HCT116 (cell line): ENCODE results near the gene MUSK. TPM values are rescaled to one million over a fixed set of nuclear protein-coding genes. Genes with fewer than 3 reads are reported as not detected.

Experiments used
- ATAC-seq: fragments of 200-7000 bp; cut with Tn5 transposase; 2 replicates; pipeline ENCODE4 v1.9.1; 2020; ENCODE audit warnings: mild to moderate bottlenecking, moderate library complexity
- BruUV-seq: library from RNA; stranded (reverse); fragments of 400-500 nt; replicated peaks from 2 replicates; lab custom pipeline; 2021; lab: Mats Ljungman, UMichigan
- CTCF ChIA-PET: fragments of 300-600 bp; sonication (Branson Sonifier 250); formaldehyde crosslinking; loops from one replicate; lab custom pipeline; 2021; ENCODE audit warnings: antibody characterized with exemption; lab: Charles Lee
- POLR2A ChIA-PET: fragments of 300-600, 350-600 bp; sonication (Branson Sonifier 250); formaldehyde crosslinking; loops from one replicate; lab custom pipeline; 2021; ENCODE audit warnings: antibody characterized with exemption; lab: Charles Lee
- RAD21 ChIA-PET, 2 experiments: fragments of 300-600 bp; sonication (Branson Sonifier 250); formaldehyde crosslinking; loops; one replicate each; lab custom pipeline; 2023; ENCODE audit warnings: low total read pairs in 2 of 2; ENCODE audit not compliant: uncharacterized antibody in 2 of 2, unreplicated experiment in 2 of 2, low non-redundant PET in 1 of 2; lab: Charles Lee
- DNase-seq: peaks from one replicate; pipeline ENCODE4 v3.0.0-alpha.2; 2010; ENCODE audit warnings: low read depth, low spot score
- H2AFZ ChIP-seq: fragments of 200-600 bp; shearing (Covaris generic), sonication (generic); 2 replicates; pipeline ENCODE4 v1.6.1; 2017; ENCODE audit warnings: low read depth, mixed run types, mixed read lengths, antibody characterized with exemption, low read length; ENCODE audit not compliant: poor library complexity, severe bottlenecking
- H3K27ac ChIP-seq: 2 replicates; pipeline ENCODE4 v1.5.1; 2012; ENCODE audit warnings: low read depth, low read length
- H3K27me3 ChIP-seq: fragments of 200-600 bp; sonication (generic); 2 replicates; pipeline ENCODE4 v1.6.1; 2016; ENCODE audit warnings: mixed run types, low read length, mixed read lengths; ENCODE audit not compliant: insufficient read depth
- H3K36me3 ChIP-seq, 2 experiments: fragments of 200-500 bp in 1 of 2; fragments of 200-600 bp in 1 of 2; sonication (Bioruptor generic) in 1 of 2; sonication (generic) in 1 of 2; 2 replicates each; pipeline versions ENCODE4 v1.5.1 to v1.6.1; 2014 to 2016; ENCODE audit warnings: low read length in 2 of 2, inconsistent platforms in 1 of 2, mixed read lengths in 1 of 2, mixed run types in 1 of 2; ENCODE audit not compliant: insufficient read depth in 2 of 2, control insufficient read depth in 1 of 2
- H3K4me1 ChIP-seq, 2 experiments: fragments of 200-600 bp in 1 of 2; sonication (generic) in 1 of 2; 2 replicates each; pipeline versions ENCODE4 v1.5.1 to v1.6.1; 2012 to 2017; ENCODE audit warnings: low read length in 2 of 2, inconsistent platforms in 1 of 2, mild to moderate bottlenecking in 1 of 2, mixed read lengths in 1 of 2, mixed run types in 1 of 2, moderate library complexity in 1 of 2; ENCODE audit not compliant: insufficient read depth in 2 of 2, control insufficient read depth in 1 of 2
- H3K4me2 ChIP-seq: fragments of 200-600 bp; sonication (generic); 2 replicates; pipeline ENCODE4 v1.6.1; 2017; ENCODE audit warnings: mixed run types, low read length, mixed read lengths
- H3K4me3 ChIP-seq, 2 experiments: fragments of 200-600 bp in 1 of 2; sonication (generic) in 1 of 2; replicated peaks in 1 of 2; 2 replicates each; pipeline ENCODE4 v1.5.1; 2011 to 2016; ENCODE audit warnings: low read length in 2 of 2, control low read depth in 1 of 2, low read depth in 1 of 2, mild to moderate bottlenecking in 1 of 2, mixed read lengths in 1 of 2, mixed run types in 1 of 2
- H3K79me2 ChIP-seq: fragments of 200-600 bp; sonication (generic); 2 replicates; pipeline ENCODE4 v1.6.1; 2017; ENCODE audit warnings: mild to moderate bottlenecking, mixed run types, low read length, moderate library complexity, mixed read lengths; ENCODE audit not compliant: insufficient read depth
- H3K9ac ChIP-seq: fragments of 200-600 bp; sonication (generic); 2 replicates; pipeline ENCODE4 v1.6.1; 2016; ENCODE audit warnings: low read length, mixed read lengths
- H3K9me2 ChIP-seq: fragments of 200-600 bp; sonication (generic), shearing (Covaris generic); 2 replicates; pipeline ENCODE4 v1.6.1; 2017; ENCODE audit warnings: mixed run types, mild to moderate bottlenecking, moderate library complexity; ENCODE audit not compliant: insufficient read depth
- H3K9me3 ChIP-seq, 2 experiments: fragments of 200-500 bp in 1 of 2; fragments of 200-600 bp in 1 of 2; sonication (Bioruptor generic) in 1 of 2; sonication (generic) in 1 of 2; 2 replicates each; pipeline ENCODE4 v1.6.1; 2014 to 2017; ENCODE audit warnings: low read length in 2 of 2, mixed read lengths in 2 of 2, inconsistent platforms in 1 of 2, low read depth in 1 of 2, mild to moderate bottlenecking in 1 of 2, mixed run types in 1 of 2, moderate library complexity in 1 of 2; ENCODE audit not compliant: control insufficient read depth in 1 of 2, insufficient read depth in 1 of 2
- H4K20me1 ChIP-seq: fragments of 200-600 bp; sonication (generic), shearing (Covaris generic); 2 replicates; pipeline ENCODE4 v1.6.1; 2017; ENCODE audit warnings: mixed run types, mild to moderate bottlenecking, moderate library complexity; ENCODE audit not compliant: insufficient read depth
- CBX3 ChIP-seq: IDR thresholded peaks from 2 replicates; pipeline ENCODE4 v1.6.1; 2012; ENCODE audit warnings: low read depth
- EGR1 ChIP-seq: IDR thresholded peaks from 2 replicates; pipeline ENCODE4 v1.6.1; 2012; ENCODE audit warnings: low read depth
- EZH2 ChIP-seq: fragments of 200-600 bp; sonication (generic); IDR thresholded peaks from 2 replicates; pipeline ENCODE4 v1.6.1; 2017; ENCODE audit warnings: antibody characterized with exemption, mixed run types
- EZH2phosphoT487 ChIP-seq: fragments of 200-600 bp; IDR thresholded peaks from 2 replicates; pipeline ENCODE4 v1.6.1; 2018; ENCODE audit warnings: antibody characterized with exemption, borderline replicate concordance
- FOSL1 ChIP-seq: IDR thresholded peaks from 2 replicates; pipeline ENCODE4 v1.6.1; 2012; ENCODE audit warnings: low read depth
- JUND ChIP-seq: IDR thresholded peaks from 2 replicates; pipeline ENCODE4 v1.6.1; 2012
- POLR2A ChIP-seq: IDR thresholded peaks from 2 replicates; pipeline ENCODE4 v1.7.0; 2011; ENCODE audit warnings: borderline replicate concordance; ENCODE audit not compliant: insufficient read depth, insufficient read length; ENCODE audit errors: extremely low read depth
- POLR2AphosphoS5 ChIP-seq: IDR thresholded peaks from 2 replicates; pipeline ENCODE4 v1.6.1; 2011; ENCODE audit warnings: mild to moderate bottlenecking, low read depth, low read length, moderate library complexity
- RAD21 ChIP-seq: IDR thresholded peaks from 2 replicates; pipeline ENCODE4 v1.6.1; 2012; ENCODE audit warnings: low read depth, mild to moderate bottlenecking
- REST ChIP-seq: IDR thresholded peaks from 2 replicates; pipeline ENCODE4 v1.6.1; 2012; ENCODE audit warnings: low read depth
- SIN3A ChIP-seq: IDR thresholded peaks from 2 replicates; pipeline ENCODE4 v1.6.1; 2012; ENCODE audit warnings: low read depth
- SP1 ChIP-seq: IDR thresholded peaks from 2 replicates; pipeline ENCODE4 v1.6.1; 2012; ENCODE audit warnings: low read depth
- SRF ChIP-seq: IDR thresholded peaks from 2 replicates; pipeline ENCODE4 v1.6.1; 2012; ENCODE audit warnings: low read depth
- ZNF274 ChIP-seq: fragments of 200-500 bp; sonication (Bioruptor generic); IDR thresholded peaks from 2 replicates; pipeline ENCODE4 v1.6.1; 2014; ENCODE audit warnings: mild to moderate bottlenecking, low read depth, low read length, inconsistent platforms
- intact Hi-C: fragments of 100-400 bp; cut with micrococcal nuclease; formaldehyde crosslinking; loops from 2 replicates; pipeline ENCODE4 v1.10.0; 2022
- total RNA-seq: library from RNA; stranded (reverse); gene quantifications from one replicate; pipeline ENCODE4 v1.2.1, GENCODE V29; 2021; ENCODE audit not compliant: unreplicated experiment
- TF ChIP-seq, protein P1 (sequence below), 3 experiments: fragments of 200-600 bp in 1 of 3; sonication (generic) in 1 of 3; IDR thresholded peaks in 2 of 3; conservative IDR thresholded peaks in 1 of 3; 2 replicates each; pipeline ENCODE4 v1.5.1; 2012 to 2017; ENCODE audit warnings: low read depth in 2 of 3, low read length in 2 of 3, antibody characterized with exemption in 1 of 3, borderline replicate concordance in 1 of 3, control low read depth in 1 of 3, mild to moderate bottlenecking in 1 of 3, mixed read lengths in 1 of 3, mixed run types in 1 of 3, moderate library complexity in 1 of 3; ENCODE audit not compliant: insufficient read depth in 1 of 3

MUSK gene
- total RNA-seq, 1 experiment from 2014 or later: not detected

- no peak overlapping the region for H3K4me2 ChIP-seq
- ChIA-PET CTCF (interaction anchor here (1.6 kb wide), 1 partner anchor 436 kb away, joined by 8 read pairs; no protein-coding TSS in a partner anchor), RAD21 (no interaction called here), POLR2A (no interaction called here)
- H3K9ac ChIP-seq: no peak overlapping the region
- no peak overlapping the region for H2AFZ ChIP-seq
- TF ChIP-seq EZH2 (no peak), REST (no peak), SRF (no peak), FOSL1 (no peak), ZNF274 (no peak)
- H3K9me2 ChIP-seq: no peaks in the 10 kb centered on the region
- no peak for DNase-seq
- no peaks in the 10 kb centered on the region for H3K27me3 ChIP-seq
- H3K4me3 ChIP-seq: no peak overlapping the region
- no peak for ATAC-seq
- no peaks in the 10 kb centered on the region for H3K9me3 ChIP-seq
- no peaks in the 10 kb centered on the region for H4K20me1 ChIP-seq
- no peaks in the 10 kb centered on the region for H3K36me3 ChIP-seq
- no TSS peak for BruUV-seq
- intact Hi-C loops: loop anchor here (5.0 kb wide), 1 partner anchor 677 kb away; no protein-coding TSS in a partner anchor
- H3K27ac ChIP-seq: no peak overlapping the region
- no peaks in the 10 kb centered on the region for H3K79me2 ChIP-seq
- no peaks in the 10 kb centered on the region for H3K4me1 ChIP-seq
These were observed 48.8 kb upstream of the MUSK start for GRCh38 chr9:110619831-110620230.

- ChIA-PET CTCF (interaction anchor here (0.8 kb wide), 1 partner anchor 435 kb away, joined by 3 read pairs; no protein-coding TSS in a partner anchor), POLR2A (no interaction called here)
- H3K4me1 ChIP-seq: no peaks in the 10 kb centered on the region
- no peaks in the 10 kb centered on the region for H3K9me2 ChIP-seq
- H3K4me3 ChIP-seq: no peak overlapping the region
- DNase-seq (no peak), ATAC-seq (no peak)
- H2AFZ ChIP-seq: no peak overlapping the region
- no peaks in the 10 kb centered on the region for H4K20me1 ChIP-seq
- H3K9me3 ChIP-seq: no peaks in the 10 kb centered on the region
- no peaks in the 10 kb centered on the region for H3K27me3 ChIP-seq
- intact Hi-C loops: loop anchor here (5.0 kb wide), 1 partner anchor 677 kb away; no protein-coding TSS in a partner anchor
- TF ChIP-seq, protein P1, sequence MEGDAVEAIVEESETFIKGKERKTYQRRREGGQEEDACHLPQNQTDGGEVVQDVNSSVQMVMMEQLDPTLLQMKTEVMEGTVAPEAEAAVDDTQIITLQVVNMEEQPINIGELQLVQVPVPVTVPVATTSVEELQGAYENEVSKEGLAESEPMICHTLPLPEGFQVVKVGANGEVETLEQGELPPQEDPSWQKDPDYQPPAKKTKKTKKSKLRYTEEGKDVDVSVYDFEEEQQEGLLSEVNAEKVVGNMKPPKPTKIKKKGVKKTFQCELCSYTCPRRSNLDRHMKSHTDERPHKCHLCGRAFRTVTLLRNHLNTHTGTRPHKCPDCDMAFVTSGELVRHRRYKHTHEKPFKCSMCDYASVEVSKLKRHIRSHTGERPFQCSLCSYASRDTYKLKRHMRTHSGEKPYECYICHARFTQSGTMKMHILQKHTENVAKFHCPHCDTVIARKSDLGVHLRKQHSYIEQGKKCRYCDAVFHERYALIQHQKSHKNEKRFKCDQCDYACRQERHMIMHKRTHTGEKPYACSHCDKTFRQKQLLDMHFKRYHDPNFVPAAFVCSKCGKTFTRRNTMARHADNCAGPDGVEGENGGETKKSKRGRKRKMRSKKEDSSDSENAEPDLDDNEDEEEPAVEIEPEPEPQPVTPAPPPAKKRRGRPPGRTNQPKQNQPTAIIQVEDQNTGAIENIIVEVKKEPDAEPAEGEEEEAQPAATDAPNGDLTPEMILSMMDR (IDR thresholded peaks at IDR 0.05 in 2 of 3, conservative IDR thresholded peaks at IDR 0.05 in 1 of 3; ENCODE audit: borderline replicate concordance in 1 of 3, insufficient read depth in 1 of 3, low read depth in 2 of 3, low read length in 2 of 3): no peak
- TF ChIP-seq EZH2phosphoT487: no peak
- no peak for TF ChIP-seq POLR2AphosphoS5
- no peak for TF ChIP-seq EGR1
- no peak for TF ChIP-seq CBX3
- TF ChIP-seq JUND: no peak
- no peak for TF ChIP-seq FOSL1
- no peak for TF ChIP-seq SIN3A
- no peak for TF ChIP-seq POLR2A
- no peak for TF ChIP-seq SRF
- no peak for TF ChIP-seq RAD21
- TF ChIP-seq EZH2: no peak
- TF ChIP-seq SP1: no peak
- TF ChIP-seq, all 23 proteins: peak for 0
- Histone ChIP-seq H3K4me2 (no peak overlapping the region), H3K27ac (no peak overlapping the region), H3K9ac (no peak overlapping the region), H3K79me2 (no peaks in the 10 kb centered on the region), H3K36me3 (no peaks in the 10 kb centered on the region)
- RAD21 ChIA-PET: no interaction called here
- no TSS peak for BruUV-seq
These were observed 47.9 kb upstream of the MUSK start for GRCh38 chr9:110620726-110621125.
